Mucosa of descending colon (tissue), 3 donors: ENCODE data around the gene DOCK4. TPM values are rescaled to one million over a fixed set of nuclear protein-coding genes. Genes with fewer than 3 reads are reported as not detected.

Source experiments
- ATAC-seq: fragments of 200-7000 bp; cut with Tn5 transposase; one replicate; pipeline ENCODE4 v1.9.1; 2020; ENCODE audit warnings: mild to moderate bottlenecking, moderate library complexity
- DNase-seq, 3 donors: peaks; one replicate each; pipeline ENCODE4 v3.0.0-alpha.2; 2020
- H3K36me3 ChIP-seq: fragments of 200-600 bp; one replicate; pipeline ENCODE4 v1.8.0; 2021; ENCODE audit warnings: low read depth, mild to moderate bottlenecking
- H3K4me1 ChIP-seq: fragments of 200-600 bp; one replicate; pipeline ENCODE4 v1.8.0; 2021; ENCODE audit warnings: low read depth, mild to moderate bottlenecking
- H3K4me3 ChIP-seq: fragments of 200-600 bp; one replicate; pipeline ENCODE4 v1.8.0; 2021; ENCODE audit warnings: mild to moderate bottlenecking
- H3K9me3 ChIP-seq: fragments of 200-600 bp; one replicate; pipeline ENCODE4 v1.8.0; 2021; ENCODE audit warnings: mild to moderate bottlenecking
- intact Hi-C, 2 donors: fragments of 100-400 bp; cut with DNase I in 1 of 2; cut with micrococcal nuclease in 1 of 2; formaldehyde crosslinking; loops; one replicate each; pipeline versions ENCODE4 v1.11.0 to v1.11.1; 2022; cut with DNase I, micrococcal nuclease
- total RNA-seq, 3 donors: library from RNA; stranded (reverse); fragmentation: NEBNext Ultra II Directional in 2 of 3; extraction: Animal tissue kit (Norgen Biotek cat#: 25700) in 2 of 3; gene quantifications; one replicate each; pipeline versions ENCODE4 v1.2.1 to v1.2.4, GENCODE V29; 2021 to 2023
- TF ChIP-seq, protein P1 (sequence below): fragments of 200-600 bp; IDR thresholded peaks from one replicate; pipeline ENCODE4 v1.8.0; 2022; ENCODE audit warnings: antibody characterized with exemption, mild to moderate bottlenecking
- donor health status: DM: no; HTN: no; CAD: no; lungs with moderate emphysema.
- donor health status: DM: no; HTN: no; CAD: no.
- donor health status: DM: no; HTN: yes; CAD: no.

Gene DOCK4
- total RNA-seq, 3 donors from 2014 or later = 9.2 to 18.4 (median 12.7) TPM

GRCh38 chr7:112091768-112092167, 114.4 kb downstream of the DOCK4 start:
- ATAC-seq = no peak
- H3K9me3 ChIP-seq = no peaks in the 10 kb centered on the region
- H3K4me1 ChIP-seq = no peaks in the 10 kb centered on the region
- no peak overlapping the region for H3K4me3 ChIP-seq
- no peaks in the 10 kb centered on the region for H3K36me3 ChIP-seq
- DNase-seq = no peak
- intact Hi-C loops = no loop called here
- TF ChIP-seq, protein P1, sequence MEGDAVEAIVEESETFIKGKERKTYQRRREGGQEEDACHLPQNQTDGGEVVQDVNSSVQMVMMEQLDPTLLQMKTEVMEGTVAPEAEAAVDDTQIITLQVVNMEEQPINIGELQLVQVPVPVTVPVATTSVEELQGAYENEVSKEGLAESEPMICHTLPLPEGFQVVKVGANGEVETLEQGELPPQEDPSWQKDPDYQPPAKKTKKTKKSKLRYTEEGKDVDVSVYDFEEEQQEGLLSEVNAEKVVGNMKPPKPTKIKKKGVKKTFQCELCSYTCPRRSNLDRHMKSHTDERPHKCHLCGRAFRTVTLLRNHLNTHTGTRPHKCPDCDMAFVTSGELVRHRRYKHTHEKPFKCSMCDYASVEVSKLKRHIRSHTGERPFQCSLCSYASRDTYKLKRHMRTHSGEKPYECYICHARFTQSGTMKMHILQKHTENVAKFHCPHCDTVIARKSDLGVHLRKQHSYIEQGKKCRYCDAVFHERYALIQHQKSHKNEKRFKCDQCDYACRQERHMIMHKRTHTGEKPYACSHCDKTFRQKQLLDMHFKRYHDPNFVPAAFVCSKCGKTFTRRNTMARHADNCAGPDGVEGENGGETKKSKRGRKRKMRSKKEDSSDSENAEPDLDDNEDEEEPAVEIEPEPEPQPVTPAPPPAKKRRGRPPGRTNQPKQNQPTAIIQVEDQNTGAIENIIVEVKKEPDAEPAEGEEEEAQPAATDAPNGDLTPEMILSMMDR = no peak

DNA sequence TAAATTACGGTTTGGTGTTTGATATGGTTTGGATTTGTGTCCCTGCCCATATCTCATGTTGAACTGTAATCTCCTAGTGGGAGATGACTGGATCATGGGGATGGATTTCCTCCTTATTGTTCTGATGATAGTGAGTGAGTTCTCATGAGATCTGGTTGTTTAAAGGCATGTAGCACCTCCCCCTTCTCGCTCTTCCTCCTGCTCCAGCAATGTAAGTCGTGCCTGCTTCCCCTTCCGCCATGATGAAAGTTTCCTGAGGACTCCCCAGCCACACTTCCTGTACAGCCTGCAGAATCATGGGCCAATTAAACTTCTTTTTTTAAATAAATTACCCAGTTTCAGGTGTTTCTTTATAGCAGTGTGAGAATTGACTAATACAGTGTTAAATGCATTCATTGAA, 116.6 kb downstream of the DOCK4 start:
- Histone ChIP-seq H3K36me3 (no peaks in the 10 kb centered on the region), H3K4me3 (no peak overlapping the region), H3K4me1 (no peaks in the 10 kb centered on the region), H3K9me3 (no peaks in the 10 kb centered on the region)
- DNase-seq = no peak
- intact Hi-C loops = no loop called here
- TF ChIP-seq, protein P1 = no peak
- ATAC-seq = no peak

DNA sequence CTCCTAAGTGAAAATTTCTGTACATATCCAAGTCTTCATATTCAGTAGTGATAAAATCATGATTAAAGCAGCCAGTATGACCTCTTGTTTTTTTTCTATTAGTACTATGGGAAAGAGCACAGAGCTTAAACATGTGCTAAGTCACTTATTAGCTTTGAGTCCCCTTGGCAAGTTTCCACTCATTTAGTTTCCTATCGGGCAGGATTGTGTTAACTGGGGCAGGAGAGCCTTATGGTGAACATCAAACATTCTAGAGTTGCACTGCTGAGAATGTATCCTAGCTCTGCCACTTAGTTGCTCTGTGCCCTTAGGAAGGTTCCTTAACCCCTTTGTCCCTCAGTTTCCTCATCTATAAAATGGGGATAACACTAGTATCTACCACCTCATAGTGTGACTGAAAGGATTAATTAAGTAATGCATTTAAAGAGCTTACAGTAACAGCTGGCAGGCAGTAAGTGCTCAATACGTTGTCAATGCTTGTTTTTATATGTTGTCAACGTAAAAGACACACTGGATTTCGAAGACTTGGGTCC, 117.6 kb downstream of the DOCK4 start:
- intact Hi-C loops = no loop called here
- TF ChIP-seq, protein P1 = no peak
- H3K36me3 ChIP-seq = no peaks in the 10 kb centered on the region
- H3K4me3 ChIP-seq = no peak overlapping the region
- H3K4me1 ChIP-seq = no peaks in the 10 kb centered on the region
- H3K9me3 ChIP-seq = no peaks in the 10 kb centered on the region
- ATAC-seq = no peak
- DNase-seq = no peak

DNA sequence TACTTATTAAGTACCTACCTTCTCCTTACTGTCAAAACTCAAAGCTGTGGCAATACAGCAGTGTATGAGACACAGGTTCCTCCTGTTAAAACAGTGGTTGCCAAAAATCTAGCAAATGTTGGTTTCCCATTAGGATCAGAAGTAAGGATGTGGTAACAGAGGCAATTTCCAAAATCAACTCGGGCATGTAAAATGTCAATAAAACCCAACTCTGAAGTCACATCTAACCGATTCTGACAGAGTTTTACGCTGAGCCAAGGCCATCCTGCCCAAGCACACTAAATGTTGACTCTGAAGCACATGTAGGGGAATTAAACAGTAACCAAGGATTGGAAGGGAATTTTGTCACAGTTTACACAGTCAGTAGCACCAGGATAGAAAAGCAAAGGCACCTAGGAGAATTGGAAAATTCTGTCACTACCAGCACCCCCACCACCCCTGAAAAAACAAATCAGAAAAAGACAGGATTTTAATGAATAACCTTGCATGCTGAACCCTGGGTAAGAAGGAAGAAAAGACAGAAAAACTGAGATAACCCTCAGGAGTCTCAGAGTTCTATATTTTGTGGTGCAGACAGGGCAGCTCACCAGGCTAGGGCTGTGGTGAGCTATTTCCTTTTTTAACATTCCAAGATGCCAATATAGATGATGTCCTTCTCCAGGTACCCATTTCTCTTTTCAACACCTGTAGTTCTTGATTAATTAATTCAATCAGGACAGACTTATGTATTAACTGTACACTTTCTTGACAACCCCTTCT, 119.5 kb downstream of the DOCK4 start:
- no peak overlapping the region for H3K4me3 ChIP-seq

GRCh38 chr7:112084520-112084971, 121.7 kb downstream of the DOCK4 start:
- TF ChIP-seq, protein P1 = no peak
- H3K4me3 ChIP-seq = no peak overlapping the region
- H3K4me1 ChIP-seq = no peaks in the 10 kb centered on the region
- DNase-seq (no peak), ATAC-seq (peak; percentile 28)
- no peaks in the 10 kb centered on the region for H3K9me3 ChIP-seq
- no peaks in the 10 kb centered on the region for H3K36me3 ChIP-seq
- intact Hi-C loops = no loop called here

More for the DNA sequence above, 119.5 kb downstream of the DOCK4 start:
- TF ChIP-seq, protein P1 = no peak
- Histone ChIP-seq H3K4me1 (no peaks in the 10 kb centered on the region), H3K9me3 (no peaks in the 10 kb centered on the region), H3K36me3 (no peaks in the 10 kb centered on the region)
- DNase-seq = no peak
- intact Hi-C loops = no loop called here
- no peak for ATAC-seq
